Ishikawa (cell line): Measurements from ENCODE around the gene ARFGAP1.

ENCODE experiments used
- CEBPB ChIP-seq: IDR thresholded peaks from 2 replicates; pipeline ENCODE4 v1.6.1; 2012
- CREB1 ChIP-seq: IDR thresholded peaks from 2 replicates; pipeline ENCODE4 v1.6.1; 2012; ENCODE audit warnings: low read depth
- EGR1 ChIP-seq: IDR thresholded peaks from 2 replicates; pipeline ENCODE4 v1.6.1; 2012
- EP300 ChIP-seq: IDR thresholded peaks from 2 replicates; pipeline ENCODE4 v1.6.1; 2012; ENCODE audit warnings: borderline replicate concordance
- FOXM1 ChIP-seq: IDR thresholded peaks from 2 replicates; pipeline ENCODE4 v1.6.1; 2012; ENCODE audit warnings: low read depth, borderline replicate concordance
- MAX ChIP-seq: IDR thresholded peaks from 2 replicates; pipeline ENCODE4 v1.6.1; 2012
- NFIC ChIP-seq: IDR thresholded peaks from 2 replicates; pipeline ENCODE4 v1.6.1; 2012
- RAD21 ChIP-seq: IDR thresholded peaks from 2 replicates; pipeline ENCODE4 v1.6.1; 2012; ENCODE audit warnings: low read depth
- REST ChIP-seq: IDR thresholded peaks from 2 replicates; pipeline ENCODE4 v1.6.1; 2012; ENCODE audit warnings: low read depth, mild to moderate bottlenecking
- TAF1 ChIP-seq: IDR thresholded peaks from 2 replicates; pipeline ENCODE4 v1.6.1; 2012; ENCODE audit warnings: low read depth, mild to moderate bottlenecking
- TCF12 ChIP-seq: IDR thresholded peaks from 2 replicates; pipeline ENCODE4 v1.6.1; 2012; ENCODE audit warnings: low read depth
- TEAD4 ChIP-seq: IDR thresholded peaks from 2 replicates; pipeline ENCODE4 v1.6.1; 2012
- USF1 ChIP-seq: IDR thresholded peaks from 2 replicates; pipeline ENCODE4 v1.6.1; 2012
- YY1 ChIP-seq: IDR thresholded peaks from 2 replicates; pipeline ENCODE4 v1.6.1; 2012; ENCODE audit warnings: low read depth
- ZBTB7A ChIP-seq: IDR thresholded peaks from 2 replicates; pipeline ENCODE4 v1.6.1; 2012; ENCODE audit warnings: low read depth

The ARFGAP1 gene

GRCh38 chr20:63309261-63310071, 36.9 kb downstream of the ARFGAP1 start:
- TF ChIP-seq RAD21 (peak; percentile 88), TCF12 (no peak), EGR1 (no peak), REST (no peak)

GRCh38 chr20:63310265-63310991, 37.8 kb downstream of the ARFGAP1 start:
- TF ChIP-seq MAX (no peak), EP300 (no peak), TCF12 (no peak)

- TF ChIP-seq CEBPB = no peak
- no peak for TF ChIP-seq MAX
- TF ChIP-seq YY1 = no peak
- TF ChIP-seq TAF1 = no peak
- no peak for TF ChIP-seq REST
These were observed 38.7 kb downstream of the ARFGAP1 start for GRCh38 chr20:63311186-63311832.

GRCh38 chr20:63311833-63312243, 39.2 kb downstream of the ARFGAP1 start:
- TF ChIP-seq TAF1 (no peak), YY1 (no peak), RAD21 (no peak)

- TF ChIP-seq EP300 (no peak), YY1 (no peak), TCF12 (no peak), TEAD4 (no peak), NFIC (no peak), EGR1 (no peak), CEBPB (no peak)
These were observed 39.7 kb downstream of the ARFGAP1 start for GRCh38 chr20:63312273-63312672.

GRCh38 chr20:63312690-63313348, 40.2 kb downstream of the ARFGAP1 start:
- TF ChIP-seq EGR1 (no peak), REST (no peak), MAX (no peak), YY1 (no peak), ZBTB7A (no peak), FOXM1 (no peak), RAD21 (no peak), EP300 (no peak), USF1 (no peak), TCF12 (no peak), TAF1 (no peak), CREB1 (no peak), TEAD4 (no peak), NFIC (no peak), CEBPB (no peak)
